CD4-positive, alpha-beta T cell treated with Interleukin-2 at 100 ng/mL for 4 hours (primary cell): ENCODE results near the gene SMIM26.
"Not testable (repeated sequence)": the region's sequence is repeated elsewhere in the genome, so short reads cannot be mapped to it uniquely, and the experiment has no call there.

ENCODE experiments used
- DNase-seq: peaks from one replicate; pipeline ENCODE4 v3.0.0-alpha.2; 2020; ENCODE audit warnings: low spot score

SMIM26 gene, protein sequence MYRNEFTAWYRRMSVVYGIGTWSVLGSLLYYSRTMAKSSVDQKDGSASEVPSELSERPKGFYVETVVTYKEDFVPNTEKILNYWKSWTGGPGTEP

DNA sequence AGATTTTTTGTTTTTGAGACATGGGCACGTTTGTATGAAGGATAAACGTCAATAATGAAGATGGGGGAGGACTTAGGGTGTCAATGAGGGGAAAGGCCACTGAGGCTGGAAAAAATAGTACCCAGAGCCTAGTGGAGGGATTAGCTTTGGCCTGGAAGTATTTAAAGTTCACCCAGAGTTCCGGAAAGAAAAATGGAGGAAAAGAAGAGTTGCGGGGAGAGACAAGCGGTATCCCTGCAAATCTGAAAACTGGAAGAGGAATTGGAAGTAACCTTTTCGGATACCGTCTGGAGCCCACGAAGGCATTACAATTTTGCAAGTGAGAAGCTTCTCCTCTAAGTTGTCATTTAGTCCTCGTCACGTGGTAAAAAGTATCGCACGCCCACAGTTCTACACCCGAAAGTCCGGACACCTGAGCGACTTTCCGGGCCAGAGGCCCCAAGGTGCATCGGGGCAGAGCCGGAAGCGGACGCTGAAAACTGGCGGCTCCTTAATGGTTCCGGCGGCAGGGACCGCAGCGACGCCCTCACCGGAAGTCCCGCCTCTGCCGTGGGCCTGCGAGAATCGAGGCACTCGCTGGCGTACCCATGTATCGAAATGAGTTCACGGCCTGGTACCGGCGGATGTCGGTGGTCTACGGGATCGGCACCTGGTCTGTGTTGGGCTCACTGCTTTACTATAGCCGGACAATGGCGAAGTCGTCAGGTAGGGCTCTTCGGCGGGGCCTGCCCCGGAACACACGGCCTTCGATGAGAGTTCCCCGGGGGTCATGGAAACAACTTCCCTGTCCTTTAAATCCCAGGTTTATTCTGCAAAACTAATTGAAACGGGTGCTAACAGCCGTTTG is at the start of gene SMIM26:
SMIM26 (plus strand) TSS at position 541 of the 847 bp plus-strand sequence; CDS start at position 588, 47 bp downstream.
- DNase-seq: peak; percentile 95

DNA sequence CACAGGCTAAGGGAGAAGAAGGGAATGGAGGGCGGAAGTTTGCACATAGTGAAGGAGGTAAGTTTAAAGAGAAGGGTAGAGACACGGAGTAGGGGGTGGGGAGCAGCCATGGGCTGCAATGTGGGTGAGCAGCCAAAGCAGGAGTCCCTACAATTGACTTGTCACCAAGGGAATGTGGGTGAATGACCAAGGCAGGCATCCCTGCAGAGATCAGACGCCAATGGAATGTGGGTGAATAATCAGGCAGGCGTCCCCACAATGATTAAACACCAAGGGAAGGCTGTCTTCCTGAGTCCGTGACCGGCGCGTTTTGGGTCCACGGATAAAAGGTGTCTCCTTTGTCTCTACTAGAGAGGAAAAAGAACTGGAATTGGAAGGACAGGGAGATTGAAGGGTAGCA is 45.2 kb upstream of the SMIM26 start:
- not testable (repeated sequence) for DNase-seq

DNA sequence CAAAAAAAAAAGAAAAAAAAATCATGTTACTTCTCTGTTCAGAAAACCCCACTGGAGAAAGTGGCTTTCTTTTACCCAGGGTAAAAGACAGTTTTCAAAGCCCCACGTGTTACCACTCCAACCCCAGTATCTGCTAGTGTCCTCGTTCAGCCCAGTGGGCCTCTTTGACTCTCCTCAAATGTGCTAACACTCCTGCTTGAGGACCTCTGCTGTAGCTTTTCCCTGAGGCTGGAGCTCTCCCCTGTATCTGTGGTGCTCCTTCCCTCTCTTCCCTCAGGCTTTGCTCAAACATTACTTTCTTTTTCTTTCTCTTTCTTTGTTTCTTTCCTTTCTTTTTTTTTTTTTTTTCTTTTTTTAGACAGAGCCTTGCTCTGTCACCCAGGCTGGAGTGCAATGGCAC is 44.2 kb upstream of the SMIM26 start:
- no peak for DNase-seq

DNA sequence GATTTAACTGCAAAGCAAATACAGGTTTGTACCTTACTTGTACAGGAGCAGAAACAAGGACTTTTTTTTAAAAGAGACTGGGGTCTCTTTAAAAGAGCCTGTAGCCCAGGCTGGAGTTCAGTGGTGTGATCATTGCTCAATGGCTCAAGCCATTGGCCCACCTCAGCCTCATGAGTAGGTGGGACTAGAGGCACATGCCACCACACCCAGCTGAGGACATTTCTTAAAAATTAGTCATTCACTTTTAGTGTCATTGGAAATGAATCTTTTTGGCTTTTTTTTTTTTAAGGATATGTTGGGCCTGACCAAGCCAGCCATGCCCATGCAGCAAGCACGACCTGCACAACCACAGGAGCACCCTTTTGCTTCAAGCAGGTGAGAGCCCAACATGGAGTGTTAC is 42.6 kb upstream of the SMIM26 start:
- DNase-seq: no peak

DNA sequence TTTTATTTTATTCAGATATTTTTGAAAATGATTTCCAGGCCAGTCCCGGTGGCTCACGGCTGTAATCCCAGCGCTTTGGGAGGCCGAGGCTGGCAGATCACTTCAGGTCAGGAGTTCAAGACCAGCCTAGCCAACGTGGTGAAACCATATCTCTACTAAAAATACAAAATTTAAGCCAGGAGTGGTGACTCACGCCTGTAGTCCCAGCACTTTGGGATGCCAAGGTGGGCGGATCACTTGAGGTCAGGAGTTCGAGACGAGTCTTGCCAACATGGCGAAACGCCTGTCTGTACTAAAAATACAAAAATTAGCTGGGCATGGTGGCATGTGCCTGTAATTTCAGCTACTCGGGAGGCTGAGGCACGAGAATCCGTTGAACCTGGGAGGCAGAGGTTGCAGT is 40.5 kb upstream of the SMIM26 start:
- not testable (repeated sequence) for DNase-seq

DNA sequence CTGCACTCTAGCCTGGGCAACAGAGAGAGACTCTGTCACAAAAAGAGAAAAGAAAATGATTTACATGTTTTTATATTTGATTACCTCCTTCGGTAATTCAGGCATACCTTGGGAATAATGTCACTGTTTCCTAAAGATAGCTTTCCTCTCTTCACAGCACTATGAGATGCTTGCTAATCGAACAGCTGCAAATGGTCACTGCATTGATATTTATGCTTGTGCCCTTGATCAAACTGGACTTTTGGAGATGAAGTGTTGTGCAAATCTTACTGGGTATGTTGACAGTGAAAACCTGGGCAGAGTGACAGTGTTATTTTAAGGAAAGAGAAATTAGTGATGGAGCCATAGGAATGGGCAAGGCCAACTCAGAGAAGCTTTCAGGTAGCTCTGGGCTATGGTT is 39.9 kb upstream of the SMIM26 start:
- no peak for DNase-seq

DNA sequence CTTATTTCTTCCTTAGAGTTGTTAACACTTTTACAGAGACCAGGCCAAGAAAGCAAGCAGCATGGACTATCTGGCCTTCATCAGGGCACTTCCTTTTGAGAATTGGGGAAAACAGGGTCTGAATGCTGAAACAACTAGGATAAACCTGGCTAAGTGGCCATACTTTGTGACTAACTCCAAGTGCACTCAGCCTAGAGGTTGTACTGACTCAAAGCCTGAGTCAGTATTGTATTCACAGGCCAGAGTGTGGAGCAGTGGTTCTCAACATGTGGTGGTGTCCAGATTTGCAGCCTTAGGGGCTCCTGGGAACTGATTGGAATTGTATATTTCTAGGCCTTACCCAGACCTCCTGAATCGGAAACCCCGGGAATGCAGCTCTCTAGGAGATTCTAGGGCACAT is 39.4 kb upstream of the SMIM26 start:
- DNase-seq: no peak

DNA sequence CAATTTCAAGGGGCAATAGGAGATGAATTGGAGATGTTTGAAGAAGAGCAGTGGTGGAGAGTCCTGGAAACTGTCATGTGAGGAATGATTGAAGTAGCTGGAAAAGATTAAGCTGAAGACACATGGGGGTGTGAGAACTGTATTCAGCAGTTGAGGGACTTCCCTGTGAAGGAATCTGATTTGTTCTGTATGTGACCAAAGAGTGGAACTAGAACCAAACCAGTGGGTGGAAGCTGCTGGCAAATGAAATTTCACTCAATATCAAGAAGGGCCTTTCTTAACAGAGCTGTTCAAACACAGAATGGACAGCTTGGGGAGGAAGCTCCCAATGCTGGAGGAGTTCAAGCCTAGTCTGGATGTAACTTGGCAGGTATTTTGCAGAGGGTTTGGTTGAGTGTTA is 38.2 kb upstream of the SMIM26 start:
- no peak for DNase-seq

DNA sequence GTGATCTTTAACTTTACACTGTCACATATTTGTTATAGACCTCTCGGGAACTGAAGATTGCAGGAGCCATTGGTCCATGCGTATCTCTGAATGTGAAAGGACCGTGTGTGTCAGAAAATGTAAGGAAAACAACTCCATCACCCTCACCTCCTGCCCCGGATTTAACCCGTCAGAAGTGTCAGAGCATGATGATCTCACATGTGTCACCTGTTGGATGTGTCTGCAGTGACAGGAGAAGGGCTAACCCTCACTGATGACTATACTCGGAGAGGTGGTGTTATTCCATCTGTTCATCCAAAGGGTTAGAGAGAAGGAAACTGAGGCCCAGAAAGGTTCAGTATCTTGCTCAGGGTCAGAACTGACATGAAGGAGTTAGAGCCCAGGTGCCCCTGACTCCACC is 34.6 kb upstream of the SMIM26 start:
- DNase-seq: no peak

DNA sequence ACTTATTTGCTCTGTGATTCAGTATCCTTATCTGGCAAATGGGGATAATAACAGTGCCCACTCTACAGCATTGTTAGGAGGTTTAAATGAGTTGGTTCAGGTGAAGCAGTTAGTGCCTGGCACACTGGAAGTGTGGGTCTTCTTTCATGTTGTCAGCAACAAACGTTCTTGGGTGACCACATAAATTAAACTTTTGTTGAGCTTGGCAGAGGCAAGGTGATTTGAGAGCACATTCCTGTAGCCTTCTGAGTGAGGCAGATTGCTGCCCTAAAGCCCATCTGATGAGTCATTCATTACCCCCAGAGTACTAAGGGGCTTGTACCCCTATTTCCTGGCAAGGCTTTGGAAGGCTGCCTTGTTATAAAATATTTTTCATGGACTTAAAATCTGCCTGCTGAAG is 33.7 kb upstream of the SMIM26 start:
- no peak for DNase-seq

DNA sequence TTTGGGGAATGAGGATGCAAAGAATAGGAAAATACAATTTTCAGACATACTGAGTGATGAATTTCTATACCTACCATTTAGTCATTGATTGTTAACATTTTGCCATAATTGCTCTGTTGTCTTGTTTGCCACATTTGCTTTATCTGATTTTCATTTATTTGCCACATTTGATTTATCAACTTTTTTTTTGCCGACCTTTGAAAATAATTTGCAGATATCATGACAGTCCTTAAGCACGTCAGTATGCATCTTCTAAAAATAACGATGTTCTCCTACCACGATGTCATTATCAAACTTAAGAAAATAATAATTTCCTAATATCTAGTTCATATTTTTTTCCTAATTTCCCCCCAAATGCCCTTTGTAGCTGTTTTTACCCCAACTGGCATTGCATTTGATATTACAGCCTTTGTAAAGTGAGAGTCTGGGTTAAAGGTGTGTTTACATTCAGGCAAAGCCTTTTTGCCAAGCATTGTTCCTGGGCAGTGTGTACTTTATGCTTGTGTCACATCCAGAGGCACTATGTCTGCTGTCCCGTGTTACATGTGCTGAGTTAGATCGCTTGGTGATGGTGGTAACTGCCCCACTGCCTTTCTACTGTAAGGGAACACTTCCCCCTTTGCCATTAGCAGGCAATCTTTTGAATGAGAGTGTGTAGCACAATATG is 33.1 kb upstream of the SMIM26 start:
- DNase-seq: no peak

DNA sequence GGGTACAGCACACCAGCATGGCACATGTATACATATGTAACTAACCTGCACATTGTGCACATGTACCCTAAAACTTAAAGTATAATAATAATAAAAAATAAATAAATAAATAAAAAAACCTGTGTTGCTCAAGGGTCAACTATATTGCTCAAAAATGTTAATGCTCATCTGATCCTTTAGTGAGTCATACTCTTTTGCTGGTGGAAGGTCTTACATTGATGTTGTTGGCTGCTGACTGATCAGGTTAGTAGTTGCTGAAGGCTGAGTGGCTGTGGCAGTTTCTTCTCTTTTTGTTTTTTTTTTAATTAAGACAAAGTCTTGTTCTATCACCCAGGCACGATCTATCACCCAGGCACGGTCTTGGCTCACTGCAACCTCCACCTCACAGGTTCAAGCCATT is 29.6 kb upstream of the SMIM26 start:
- DNase-seq: no peak

DNA sequence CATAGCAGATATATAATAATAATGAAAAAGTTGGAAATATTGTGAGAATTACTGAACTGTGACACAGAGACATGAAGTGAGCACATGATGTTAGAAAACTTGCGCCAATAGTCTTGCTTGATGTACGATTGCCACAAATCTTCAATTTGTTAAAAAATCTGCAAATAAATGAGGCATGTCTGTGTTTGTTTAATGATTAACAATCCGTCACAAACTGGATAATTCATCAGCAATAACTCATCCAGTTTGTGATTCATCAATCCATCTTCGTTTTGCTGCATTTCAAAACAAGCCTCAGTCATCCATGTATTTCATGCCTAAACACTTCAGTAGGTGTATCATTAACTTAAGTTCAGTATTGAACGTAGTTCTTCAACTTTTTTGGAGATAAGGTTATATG is 25.5 kb upstream of the SMIM26 start:
- no peak for DNase-seq

DNA sequence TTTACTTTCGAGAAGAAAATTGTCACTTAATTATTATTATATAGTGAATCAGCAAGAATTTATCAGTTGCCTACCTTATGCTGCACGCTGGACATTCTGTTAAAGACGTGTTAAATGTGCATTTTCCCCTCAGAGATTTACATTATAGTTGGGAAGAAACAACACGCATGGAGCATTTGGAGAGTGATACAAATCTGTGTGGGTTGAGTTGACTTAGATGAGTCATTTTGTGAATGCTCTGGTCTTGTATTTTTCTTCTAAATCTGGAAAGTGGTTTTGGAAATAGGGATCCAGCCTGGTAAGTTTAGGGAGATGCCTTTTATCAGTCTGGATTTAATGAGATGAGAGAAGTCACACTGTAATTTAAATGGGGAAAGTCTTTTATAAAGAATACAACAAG is 24.0 kb upstream of the SMIM26 start:
- no peak for DNase-seq

DNA sequence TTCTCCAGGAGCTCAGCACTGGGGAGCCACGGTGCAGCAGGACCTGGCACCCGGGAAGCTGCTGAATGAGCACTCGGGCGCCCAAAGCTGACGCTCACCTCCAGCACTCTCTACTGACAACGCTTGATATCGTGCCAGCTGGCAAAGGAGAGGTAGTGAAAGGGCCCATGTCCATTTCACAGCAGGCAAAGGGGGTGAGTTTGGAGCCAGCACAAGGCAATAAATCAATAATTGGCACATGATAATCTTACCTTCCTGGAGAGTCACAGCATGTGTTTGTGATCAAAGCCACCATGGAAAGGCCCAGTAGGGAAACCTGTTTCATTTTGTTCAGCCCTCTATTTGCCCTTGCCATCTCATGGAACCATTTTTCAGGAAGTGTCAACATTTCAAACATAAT is 23.3 kb upstream of the SMIM26 start:
- DNase-seq: no peak

DNA sequence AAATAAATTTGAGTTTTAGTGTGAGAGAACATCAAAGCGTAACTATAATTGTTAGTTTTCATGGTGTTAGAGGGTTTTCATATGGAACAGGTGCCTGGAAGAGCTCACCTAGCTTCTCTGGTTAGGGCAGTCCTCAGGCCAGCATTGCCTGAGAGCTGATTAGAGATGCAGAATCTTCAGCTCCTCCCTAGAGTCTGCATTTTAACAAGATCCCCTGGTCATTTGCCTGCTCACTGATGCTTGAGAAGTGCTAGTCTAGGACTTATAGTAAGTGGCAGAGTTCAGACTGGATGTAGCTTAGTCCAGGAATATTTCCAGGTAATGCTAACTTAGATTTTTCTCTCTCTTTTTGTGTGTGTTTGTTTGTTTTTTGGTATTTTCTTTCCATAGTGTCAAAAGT is 21.7 kb upstream of the SMIM26 start:
- DNase-seq: no peak

DNA sequence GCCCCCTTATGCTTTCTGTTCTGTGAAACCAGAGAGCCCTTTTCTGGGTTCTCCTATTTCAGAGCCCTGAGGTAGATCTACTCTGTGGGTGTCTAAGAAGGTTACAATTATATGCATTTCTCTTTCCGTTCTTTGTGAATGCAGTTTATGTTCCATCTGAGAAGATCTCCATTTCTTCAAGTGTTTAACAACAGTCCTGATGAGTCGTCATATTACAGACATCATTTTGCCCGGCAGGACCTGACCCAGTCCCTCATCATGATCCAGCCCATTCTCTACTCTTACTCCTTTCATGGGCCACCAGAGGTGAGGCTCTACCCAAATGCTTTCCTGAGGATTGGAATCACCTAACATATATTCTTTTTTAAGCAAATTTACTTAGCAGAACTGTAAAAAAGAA is 18.8 kb upstream of the SMIM26 start:
- DNase-seq: no peak

DNA sequence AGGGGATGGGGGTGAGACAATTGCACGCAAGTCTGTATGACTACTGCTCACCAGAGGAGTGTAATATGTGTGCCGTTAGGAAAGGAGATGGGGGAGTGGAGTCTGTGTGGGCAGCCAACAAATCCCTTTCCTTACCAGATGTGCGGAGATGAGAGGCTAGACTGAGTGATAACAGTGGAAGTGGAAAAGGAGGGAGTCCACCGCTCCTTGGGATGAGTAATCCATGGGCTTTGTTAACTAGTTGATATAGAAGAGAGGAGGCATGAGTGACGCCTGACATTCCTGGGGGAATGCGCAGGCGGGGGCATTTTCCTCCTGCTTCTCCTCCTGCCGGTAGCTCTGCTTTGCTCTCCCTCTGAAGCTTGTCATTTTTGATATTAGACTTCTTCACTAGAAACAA is 13.5 kb upstream of the SMIM26 start:
- no peak for DNase-seq

DNA sequence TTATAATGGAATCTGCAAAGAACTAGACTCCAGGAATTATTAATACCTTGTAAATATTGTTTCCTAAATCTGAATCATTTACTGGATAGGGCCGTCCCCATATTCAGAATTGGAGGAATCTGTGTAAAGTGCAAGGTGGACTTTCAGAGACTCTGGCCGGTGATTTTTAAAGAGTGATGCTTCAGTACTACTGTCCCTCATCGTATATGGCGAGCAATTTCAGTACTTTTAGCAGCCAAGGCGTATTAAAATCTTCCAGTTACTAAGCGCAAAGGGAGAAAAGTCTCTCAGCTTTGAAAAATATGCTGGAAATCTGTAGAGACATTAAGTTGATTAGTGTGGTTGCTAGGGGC is 483 bp downstream of the SMIM26 start:
- DNase-seq: no peak

DNA sequence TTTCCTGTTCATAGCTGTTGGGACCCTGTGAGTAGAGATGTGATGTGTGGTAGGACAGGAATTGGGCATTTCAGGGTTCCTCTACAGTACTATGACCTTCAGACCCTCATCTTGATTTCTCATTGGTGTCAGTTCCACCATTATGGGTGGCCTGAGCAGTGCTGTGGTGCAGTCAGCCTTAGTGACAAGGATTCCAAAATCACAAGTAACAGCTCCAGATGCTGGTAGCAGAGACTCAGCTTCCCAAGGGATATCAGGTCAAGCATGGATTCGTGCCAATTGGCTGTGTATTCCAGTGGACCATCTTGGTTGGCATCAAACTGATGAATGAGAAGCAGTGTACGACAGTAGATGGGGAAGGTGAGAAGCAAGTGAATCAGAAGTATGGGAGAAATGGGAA is 3.8 kb downstream of the SMIM26 start:
- DNase-seq: no peak

DNA sequence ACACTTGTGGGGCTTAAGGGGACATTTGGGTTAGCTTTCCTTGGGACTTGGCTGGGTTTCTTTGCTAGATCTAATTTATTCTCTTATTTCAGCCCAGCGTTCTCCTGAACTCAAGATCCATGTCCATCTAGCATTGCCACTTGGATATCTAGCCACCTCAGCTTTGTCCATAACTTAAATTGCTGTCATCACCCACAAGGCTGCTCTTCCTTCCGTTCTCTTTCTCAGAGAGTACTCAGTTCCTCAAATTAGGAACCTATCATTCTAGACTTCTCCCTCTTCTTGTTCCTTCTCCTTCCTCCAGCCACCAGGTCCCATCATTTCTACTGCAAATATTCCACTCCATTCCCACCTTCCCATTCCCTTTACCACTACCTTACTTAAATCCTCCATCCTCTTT is 4.3 kb downstream of the SMIM26 start:
- no peak for DNase-seq

DNA sequence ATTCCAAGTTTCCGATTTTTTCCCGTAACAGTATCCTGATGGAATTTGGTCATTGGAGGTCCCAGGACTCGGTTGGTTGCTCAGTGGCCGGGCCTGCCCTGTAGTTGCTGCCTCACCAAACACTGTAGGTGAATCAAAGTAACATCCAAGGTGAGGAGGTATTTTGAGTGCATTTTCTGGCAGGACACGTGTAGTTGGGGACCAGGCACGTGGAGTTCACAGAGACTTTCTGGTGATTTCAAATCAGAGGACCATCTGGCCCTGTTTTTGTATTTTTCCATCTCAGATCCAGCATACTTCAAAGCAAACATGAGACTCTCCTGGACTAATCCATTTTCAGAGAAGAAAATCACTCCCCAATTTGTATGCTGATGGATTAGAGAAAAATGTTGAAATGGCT is 10.7 kb downstream of the SMIM26 start:
- no peak for DNase-seq

DNA sequence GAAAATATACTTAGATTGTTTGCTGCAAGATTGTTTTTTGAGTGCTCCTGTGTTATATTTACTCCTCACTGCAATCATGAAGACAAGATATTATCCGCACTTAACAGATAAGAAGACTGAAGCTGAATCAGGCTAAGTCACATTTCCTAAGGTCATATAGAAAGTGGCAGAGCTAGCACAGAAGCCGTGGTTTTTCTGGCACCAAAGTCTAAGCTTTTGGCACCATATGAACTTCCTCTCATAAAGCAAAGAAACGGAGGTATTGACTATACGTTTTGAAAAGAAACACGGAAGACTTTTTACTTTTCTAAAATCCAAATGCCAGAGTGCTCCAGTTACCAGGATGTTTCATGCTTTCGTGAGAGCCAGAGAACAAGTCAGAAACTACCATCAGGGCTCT is 11.3 kb downstream of the SMIM26 start:
- DNase-seq: no peak

DNA sequence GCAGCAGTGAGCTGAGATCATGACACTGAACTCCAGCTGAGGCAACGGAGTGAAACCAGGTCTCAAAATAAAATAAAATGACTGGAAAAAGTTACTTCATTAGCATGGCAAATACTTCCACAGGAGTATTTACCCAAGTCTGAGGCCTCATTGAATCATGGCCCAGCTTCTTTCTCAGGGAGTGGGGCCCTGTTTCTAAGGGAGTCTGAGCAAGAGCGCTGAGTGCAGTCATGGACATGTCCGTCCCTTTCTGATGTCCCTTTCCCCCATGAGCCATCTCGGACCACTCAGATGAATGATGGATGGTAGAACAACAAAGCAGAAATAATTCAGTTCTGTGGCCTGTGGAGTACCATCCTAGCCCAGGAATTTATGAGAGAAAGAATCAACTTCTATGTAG is 12.8 kb downstream of the SMIM26 start:
- DNase-seq: no peak
